C4-2B (cell line): ENCODE data around the gene CCDC196.

ENCODE experiments used
- H3K27ac ChIP-seq: fragments of 450-650 bp; 2 replicates; pipeline ENCODE4 v1.5.1; 2017
- CTCF ChIP-seq: fragments of 450-650 bp; conservative IDR thresholded peaks from 2 replicates; pipeline ENCODE4 v1.5.1; 2017; ENCODE audit warnings: mild to moderate bottlenecking
- ZFX ChIP-seq: fragments of 450-650 bp; IDR thresholded peaks from 2 replicates; pipeline ENCODE4 v1.6.1; 2017

The CCDC196 gene

GRCh38 chr14:66459603-66460002 lies 26.6 kb upstream of the CCDC196 start:
- TF ChIP-seq ZFX (no peak), CTCF (no peak)
- no peak overlapping the region for H3K27ac ChIP-seq

DNA sequence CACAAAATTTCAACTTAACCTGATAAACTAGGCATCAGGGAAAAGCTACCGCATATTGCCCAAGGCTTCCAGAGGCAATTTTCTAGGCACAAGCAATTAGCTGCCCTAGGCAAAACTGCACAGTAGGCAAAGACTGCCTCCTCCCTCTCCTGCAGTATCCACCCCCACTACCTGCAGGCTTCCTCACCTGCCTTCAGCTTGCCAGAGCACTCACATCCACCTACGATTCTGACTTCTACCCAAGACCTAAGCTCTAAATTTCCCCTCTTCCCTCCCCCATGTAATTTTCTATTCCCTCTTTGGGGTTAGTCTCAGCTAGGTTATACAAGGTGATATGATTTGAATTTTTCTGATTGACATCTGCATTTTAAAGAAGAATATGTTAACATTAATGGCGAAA lies 21.9 kb upstream of the CCDC196 start:
- no peak overlapping the region for H3K27ac ChIP-seq
- TF ChIP-seq ZFX (no peak), CTCF (no peak)

GRCh38 chr14:66468778-66469367 lies 17.3 kb upstream of the CCDC196 start:
- no peak overlapping the region for H3K27ac ChIP-seq
- no peak for TF ChIP-seq CTCF
- no peak for TF ChIP-seq ZFX

- no peak for TF ChIP-seq ZFX
- no peak for TF ChIP-seq CTCF
- H3K27ac ChIP-seq, result no peak overlapping the region
These were observed 14.6 kb upstream of the CCDC196 start for GRCh38 chr14:66471584-66471983.

DNA sequence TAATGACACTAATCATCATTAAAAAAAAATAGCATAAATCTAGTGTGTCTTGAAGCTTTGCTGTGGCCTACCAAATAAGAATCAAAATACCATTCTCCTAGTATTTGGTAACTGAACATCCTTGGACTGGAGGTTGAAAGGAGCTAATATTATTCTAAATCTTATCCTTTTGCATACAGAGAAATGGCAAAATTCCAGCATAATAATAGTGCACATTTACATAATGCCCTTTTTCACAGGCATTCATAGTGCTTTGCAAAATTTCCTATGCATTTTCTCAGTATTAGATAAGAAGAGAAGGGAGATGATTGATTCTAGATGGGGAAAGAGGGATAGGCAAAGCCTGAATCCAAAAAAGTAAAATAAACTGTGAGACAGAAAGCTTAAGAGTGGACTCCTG lies 13.9 kb upstream of the CCDC196 start:
- no peak overlapping the region for H3K27ac ChIP-seq
- TF ChIP-seq CTCF (no peak), ZFX (no peak)

- H3K27ac ChIP-seq, result no peak overlapping the region
- TF ChIP-seq CTCF (no peak), ZFX (no peak)
These were observed 12.9 kb upstream of the CCDC196 start for GRCh38 chr14:66473223-66473622.

- TF ChIP-seq ZFX, result no peak
- no peak for TF ChIP-seq CTCF
- no peak overlapping the region for H3K27ac ChIP-seq
These were observed 9.2 kb upstream of the CCDC196 start for GRCh38 chr14:66476964-66477363.
